CD4-positive, alpha-beta T cell treated with Interleukin-4 for 1 hour (primary cell): ENCODE data around the gene KCNH3.

Experiments
- DNase-seq, 2 donors: peaks; one replicate each; pipeline ENCODE4 v3.0.0-alpha.2; 2020 to 2022

Gene KCNH3

GRCh38 chr12:49564686-49565405 is 26.0 kb downstream of the KCNH3 start:
- DNase-seq, result no peak

- DNase-seq, result no peak
Observed at GRCh38 chr12:49565406-49566265, 26.8 kb downstream of the KCNH3 start.

- DNase-seq, result no peak
Observed at GRCh38 chr12:49566361-49566760, 27.5 kb downstream of the KCNH3 start.

GRCh38 chr12:49567302-49567610 is 28.4 kb downstream of the KCNH3 start:
- no peak for DNase-seq

GRCh38 chr12:49567611-49568441 is 29.0 kb downstream of the KCNH3 start, which contains the start of gene MCRS1:
TSS of gene MCRS1 (minus strand) at chr12:49568142. CDS start at chr12:49566731, 1,411 bp downstream.
- DNase-seq, result peak; percentile 92

- no peak for DNase-seq
Observed at GRCh38 chr12:49568442-49569162, 29.8 kb downstream of the KCNH3 start.

- DNase-seq, result no peak
Observed at GRCh38 chr12:49577589-49578315, 38.9 kb downstream of the KCNH3 start.

GRCh38 chr12:49578471-49579112 is 39.8 kb downstream of the KCNH3 start:
- no peak for DNase-seq

GRCh38 chr12:49580572-49581535 is 42.0 kb downstream of the KCNH3 start:
- peak; percentile 60 to 62 for DNase-seq

- no peak for DNase-seq
Observed at GRCh38 chr12:49582201-49582600, 43.4 kb downstream of the KCNH3 start.

- DNase-seq, result no peak
Observed at GRCh38 chr12:49582850-49583249, 44.0 kb downstream of the KCNH3 start.

- no peak for DNase-seq
Observed at GRCh38 chr12:49583366-49584094, 44.7 kb downstream of the KCNH3 start.

GRCh38 chr12:49584591-49584990 is 45.8 kb downstream of the KCNH3 start:
- no peak for DNase-seq

- no peak for DNase-seq
Observed at GRCh38 chr12:49585477-49586459, 46.9 kb downstream of the KCNH3 start.

GRCh38 chr12:49587174-49587908 is 48.5 kb downstream of the KCNH3 start:
- DNase-seq, result no peak

GRCh38 chr12:49588281-49588680 is 49.5 kb downstream of the KCNH3 start:
- DNase-seq, result no peak
